ENCODE data around the gene SEPTIN1. TPM values are rescaled to one million over a fixed set of nuclear protein-coding genes. Genes with fewer than 3 reads are reported as not detected.

SEPTIN1 gene
- total and polyA plus RNA-seq, 2 donors (not counting 3 experiments of a cell fraction or from before 2014, with no cell fraction given): 0.07 to 0.75 TPM

- intact Hi-C loops (cut with micrococcal nuclease): no loop called here
Measured at GRCh38 chr16:30413112-30413806, 30.9 kb upstream of the SEPTIN1 start.

More at GRCh38 chr16:30413112-30413806, 30.9 kb upstream of the SEPTIN1 start:
- CTCF ChIA-PET: no interaction called here
- Histone ChIP-seq H3K27ac (ENCODE audit: insufficient read depth, low read depth, low read length) (no peak overlapping the region), H3K4me2 (ENCODE audit: insufficient read depth, low read length) (no peak overlapping the region), H4K20me1 (replicated peaks; ENCODE audit: control insufficient read depth, extremely low read depth, insufficient read depth, low read length) (no peaks in the 10 kb centered on the region), H3K4me3 (replicated peaks in 1 of 3; ENCODE audit: insufficient read depth in 1 of 3, low read depth in 1 of 3, low read length in 3 of 3) (no peak overlapping the region), H3K9ac (replicated peaks; ENCODE audit: extremely low read depth, insufficient read depth, low read length) (no peak overlapping the region), H2AFZ (ENCODE audit: low read depth, low read length) (no peak overlapping the region), H3K4me1 (ENCODE audit: control insufficient read depth, extremely low read depth, insufficient read depth, low read length) (peaks cover 18% of the 10 kb centered on the region), H3K9me1 (replicated peaks; ENCODE audit: control insufficient read depth, extremely low read depth, insufficient read depth, low read length) (no peaks in the 10 kb centered on the region), H3K27me3 (ENCODE audit: control insufficient read depth in 2 of 2, insufficient read depth in 2 of 2, low read length in 2 of 2) (no peaks in the 10 kb centered on the region), H3K9me3 (replicated peaks; ENCODE audit: control insufficient read depth, insufficient read depth, low read length) (no peaks in the 10 kb centered on the region), H3K79me2 (ENCODE audit: control insufficient read depth, insufficient read depth, low read length) (peaks cover 3% of the 10 kb centered on the region), H3K36me3 (ENCODE audit: control insufficient read depth in 2 of 2, extremely low read depth in 1 of 2, insufficient read depth in 2 of 2, low read length in 2 of 2) (peaks cover 6 to 9% of the 10 kb centered on the region in 2 experiments)
- POLR2A ChIA-PET: no interaction called here
- BruUV-seq (replicated peaks): no TSS peak
- no peak for TF ChIP-seq CTCF (IDR thresholded peaks at IDR 0.05; ENCODE audit: extremely low read depth in 1 of 2, insufficient read depth in 1 of 2, low read depth in 1 of 2, low read length in 2 of 2)
- no peak for TF ChIP-seq JUN (IDR thresholded peaks at IDR 0.05; ENCODE audit: borderline replicate concordance, insufficient read depth, insufficient read length, low read depth)
- TF ChIP-seq MAX (IDR thresholded peaks at IDR 0.05; ENCODE audit: insufficient read depth, insufficient read length): no peak
- no peak for TF ChIP-seq MYC (IDR thresholded peaks at IDR 0.05; ENCODE audit: low read depth, low read length)
- no peak for TF ChIP-seq POLR2AphosphoS5 (IDR thresholded peaks at IDR 0.05; ENCODE audit: insufficient read depth, low read depth, low read length)
- TF ChIP-seq FOS (IDR thresholded peaks at IDR 0.05; ENCODE audit: borderline replicate concordance, insufficient read depth, low read length): no peak
- TF ChIP-seq EZH2 (IDR thresholded peaks at IDR 0.05; ENCODE audit: borderline replicate concordance, low read depth, low read length, severe bottlenecking): no peak
- no peak for TF ChIP-seq POLR2A (IDR thresholded peaks at IDR 0.05; ENCODE audit: low read depth, low read length)
- TF ChIP-seq GATA2 (IDR thresholded peaks at IDR 0.05; ENCODE audit: insufficient read depth, insufficient read length, low read depth, low read length): no peak
- dilution Hi-C loops (cut with MboI; ENCODE audit: extremely low pct_ligation_motif_present, low sequenced_read_pairs): no loop called here
- FAIRE-seq: no peak
- DNase-seq (ENCODE audit: low read depth, low spot score): no peak

Data from endothelial cell of umbilical vein (primary cell).